ENCODE results near the gene COX7C. TPM values are rescaled to one million over a fixed set of nuclear protein-coding genes. Genes with fewer than 3 reads are reported as not detected.
"Not testable (repeated sequence)": the region's sequence is repeated elsewhere in the genome, so short reads cannot be mapped to it uniquely, and the experiment has no call there.

COX7C gene
- total RNA-seq = 1,860 TPM
- long read RNA-seq, transcript COX7C-205 (3 exons, 369 nt) = minor isoform, 39 of 850 reads
- long read RNA-seq, transcript COX7C-201 (3 exons, 666 nt) = major isoform, 793 of 850 reads
- long read RNA-seq, partial matches to known transcripts = 4 of 850 reads
- long read RNA-seq, other reads (novel, unspliced or antisense) = 11 of 850 reads

- no peaks in the 10 kb centered on the region for H3K9me3 ChIP-seq (replicated peaks)
- H3K27me3 ChIP-seq (ENCODE audit: low read depth) = no peaks in the 10 kb centered on the region
- intact Hi-C loops (cut with micrococcal nuclease) = no loop called here
- peaks cover 25% of the 10 kb centered on the region for H3K4me1 ChIP-seq
- H3K4me3 ChIP-seq = peak within 1 kb of the TSS; percentile 92
- H3K36me3 ChIP-seq = peaks cover 36% of the 10 kb centered on the region
- no peak for TF ChIP-seq CTCF (IDR thresholded peaks at IDR 0.05; ENCODE audit: borderline replicate concordance)
- peak; percentile 83 for DNase-seq
- H3K27ac ChIP-seq (replicated peaks) = peak within 1 kb of the TSS; percentile 97
Observed at GRCh38 chr5:86617756-86618576, at the start of gene COX7C. Gene COX7C (plus strand): TSS chr5:86617941. CDS start chr5:86618056, 115 bp downstream.

GRCh38 chr5:86569522-86570426, 48.0 kb upstream of the COX7C start:
- H3K4me3 ChIP-seq; H3K36me3 ChIP-seq; intact Hi-C loops (cut with micrococcal nuclease); H3K27ac ChIP-seq (replicated peaks); H3K9me3 ChIP-seq (replicated peaks); DNase-seq; H3K4me1 ChIP-seq; H3K27me3 ChIP-seq (ENCODE audit: low read depth): not testable (repeated sequence)

GRCh38 chr5:86570427-86571083, 47.2 kb upstream of the COX7C start:
- H3K9me3 ChIP-seq (replicated peaks) = peaks cover 5% of the 10 kb centered on the region
- no peak overlapping the region for H3K27ac ChIP-seq (replicated peaks)
- intact Hi-C loops (cut with micrococcal nuclease) = no loop called here
- H3K4me3 ChIP-seq = no peak overlapping the region
- H3K4me1 ChIP-seq = no peaks in the 10 kb centered on the region
- no peak for TF ChIP-seq CTCF (IDR thresholded peaks at IDR 0.05; ENCODE audit: borderline replicate concordance)
- DNase-seq = no peak
- H3K27me3 ChIP-seq (ENCODE audit: low read depth) = no peaks in the 10 kb centered on the region
- H3K36me3 ChIP-seq = no peaks in the 10 kb centered on the region

- DNase-seq; H3K4me3 ChIP-seq; H3K36me3 ChIP-seq; H3K4me1 ChIP-seq; intact Hi-C loops (cut with micrococcal nuclease); H3K9me3 ChIP-seq (replicated peaks); H3K27me3 ChIP-seq (ENCODE audit: low read depth); H3K27ac ChIP-seq (replicated peaks): not testable (repeated sequence)
Observed at GRCh38 chr5:86571109-86571508, 46.6 kb upstream of the COX7C start.

- TF ChIP-seq CTCF (IDR thresholded peaks at IDR 0.05; ENCODE audit: borderline replicate concordance) = no peak
Observed at GRCh38 chr5:86572825-86573517, 44.8 kb upstream of the COX7C start.

More at GRCh38 chr5:86572825-86573517, 44.8 kb upstream of the COX7C start:
- no peak for DNase-seq
- Histone ChIP-seq H3K27ac (replicated peaks) (no peak overlapping the region), H3K27me3 (ENCODE audit: low read depth) (no peaks in the 10 kb centered on the region), H3K9me3 (replicated peaks) (peaks cover 5% of the 10 kb centered on the region), H3K4me3 (no peak overlapping the region), H3K4me1 (no peaks in the 10 kb centered on the region), H3K36me3 (no peaks in the 10 kb centered on the region)
- intact Hi-C loops (cut with micrococcal nuclease) = no loop called here

All from left ventricle myocardium inferior (tissue), 1 donor.